ENCODE results near the gene SMYD2.

DNA sequence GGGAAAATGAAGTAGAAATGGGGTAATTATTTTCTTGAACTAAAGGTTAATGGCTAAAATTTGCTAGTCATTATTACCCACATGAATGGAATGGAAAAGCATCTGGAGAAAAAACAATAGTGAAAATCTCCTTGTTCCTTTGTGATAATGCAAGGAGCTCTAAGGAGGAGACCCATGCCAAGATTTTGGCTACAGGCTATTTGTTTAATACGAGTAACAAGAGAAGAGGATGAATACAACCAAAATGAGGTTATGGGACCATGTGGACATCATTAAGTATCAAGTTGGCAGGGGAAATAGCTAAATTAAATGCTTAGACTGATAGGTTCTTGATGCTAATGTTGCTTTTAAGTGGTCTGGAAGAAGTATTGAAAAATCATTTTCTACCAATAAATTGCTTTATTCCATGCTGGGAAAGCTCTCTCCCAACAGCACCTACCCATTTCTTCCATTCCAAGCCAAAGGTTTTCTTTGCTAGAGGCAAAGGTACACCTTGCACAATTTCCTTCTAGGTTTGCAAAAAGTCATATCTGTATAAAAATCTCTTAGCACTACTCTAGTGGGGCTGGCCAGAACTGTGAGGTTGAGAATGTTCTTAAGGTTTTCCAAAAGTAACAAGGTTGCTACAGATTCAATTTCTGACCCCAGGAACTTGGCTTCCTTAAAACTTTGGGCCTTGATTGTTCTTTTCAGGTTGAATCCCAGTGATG lies 100.2 kb downstream of the SMYD2 start:
- TF ChIP-seq, protein P1, sequence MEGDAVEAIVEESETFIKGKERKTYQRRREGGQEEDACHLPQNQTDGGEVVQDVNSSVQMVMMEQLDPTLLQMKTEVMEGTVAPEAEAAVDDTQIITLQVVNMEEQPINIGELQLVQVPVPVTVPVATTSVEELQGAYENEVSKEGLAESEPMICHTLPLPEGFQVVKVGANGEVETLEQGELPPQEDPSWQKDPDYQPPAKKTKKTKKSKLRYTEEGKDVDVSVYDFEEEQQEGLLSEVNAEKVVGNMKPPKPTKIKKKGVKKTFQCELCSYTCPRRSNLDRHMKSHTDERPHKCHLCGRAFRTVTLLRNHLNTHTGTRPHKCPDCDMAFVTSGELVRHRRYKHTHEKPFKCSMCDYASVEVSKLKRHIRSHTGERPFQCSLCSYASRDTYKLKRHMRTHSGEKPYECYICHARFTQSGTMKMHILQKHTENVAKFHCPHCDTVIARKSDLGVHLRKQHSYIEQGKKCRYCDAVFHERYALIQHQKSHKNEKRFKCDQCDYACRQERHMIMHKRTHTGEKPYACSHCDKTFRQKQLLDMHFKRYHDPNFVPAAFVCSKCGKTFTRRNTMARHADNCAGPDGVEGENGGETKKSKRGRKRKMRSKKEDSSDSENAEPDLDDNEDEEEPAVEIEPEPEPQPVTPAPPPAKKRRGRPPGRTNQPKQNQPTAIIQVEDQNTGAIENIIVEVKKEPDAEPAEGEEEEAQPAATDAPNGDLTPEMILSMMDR (IDR thresholded peaks at IDR 0.05) = no peak
- TF ChIP-seq POLR2A (IDR thresholded peaks at IDR 0.05) (no peak), EP300 (IDR thresholded peaks at IDR 0.05) (no peak)
